Osteoblast (primary cell): Measurements from ENCODE around the gene RBM28. TPM values are rescaled to one million over a fixed set of nuclear protein-coding genes. Genes with fewer than 3 reads are reported as not detected.

Experiments used
- DNase-seq: peaks from one replicate; pipeline ENCODE4 v3.0.0; 2011; ENCODE audit warnings: low spot score, mixed read lengths; ENCODE audit not compliant: insufficient read length; ENCODE audit errors: missing footprints
- H2AFZ ChIP-seq: 2 replicates; pipeline ENCODE4 v1.6.0; 2011; ENCODE audit warnings: mild to moderate bottlenecking, low read length
- H3K27ac ChIP-seq: 2 replicates; pipeline ENCODE4 v1.5.1; 2011; ENCODE audit warnings: mild to moderate bottlenecking, low read depth, low read length, moderate library complexity
- H3K27me3 ChIP-seq: 2 replicates; pipeline ENCODE4 v1.6.0; 2012; ENCODE audit warnings: mild to moderate bottlenecking, control low read depth, inconsistent platforms, low read length, moderate library complexity; ENCODE audit not compliant: insufficient read depth
- H3K36me3 ChIP-seq: 2 replicates; pipeline ENCODE4 v1.5.1; 2011; ENCODE audit warnings: mild to moderate bottlenecking, low read length, control low read depth, moderate library complexity; ENCODE audit not compliant: insufficient read depth
- H3K4me1 ChIP-seq: 2 replicates; pipeline ENCODE4 v1.5.1; 2011; ENCODE audit warnings: mild to moderate bottlenecking, low read length, control low read depth, moderate library complexity; ENCODE audit not compliant: insufficient read depth
- H3K4me2 ChIP-seq: 2 replicates; pipeline ENCODE4 v1.6.0; 2011; ENCODE audit warnings: mild to moderate bottlenecking, low read length; ENCODE audit not compliant: insufficient read depth
- H3K4me3 ChIP-seq: fragments of 200-600 bp; sonication (generic); 3 replicates; pipeline ENCODE4 v1.5.1; 2012; ENCODE audit warnings: mild to moderate bottlenecking, low read length, inconsistent platforms; ENCODE audit not compliant: insufficient read depth
- H3K79me2 ChIP-seq: 2 replicates; pipeline ENCODE4 v1.6.0; 2012; ENCODE audit warnings: mild to moderate bottlenecking, low read length, control low read depth, inconsistent platforms; ENCODE audit not compliant: insufficient read depth
- H3K9me3 ChIP-seq: 2 replicates; pipeline ENCODE4 v1.5.1; 2011; ENCODE audit warnings: low read depth, low read length, control low read depth
- H4K20me1 ChIP-seq: 2 replicates; pipeline ENCODE4 v1.6.0; 2012; ENCODE audit warnings: mild to moderate bottlenecking, low read length, control low read depth; ENCODE audit not compliant: insufficient read depth
- total RNA-seq: library from RNA; depleted of rRNA; stranded (reverse); fragments of >200 nt; gene quantifications from 2 replicates; pipeline ENCODE4 v1.2.3, GENCODE V29; 2012
- TF ChIP-seq, protein P1 (sequence below): IDR thresholded peaks from 2 replicates; pipeline ENCODE4 v1.5.1; 2011; ENCODE audit warnings: mild to moderate bottlenecking, low read depth, low read length, moderate library complexity; ENCODE audit errors: extremely low read depth

Gene RBM28
- total RNA-seq, 1 donor, result 16.6 TPM

DNA sequence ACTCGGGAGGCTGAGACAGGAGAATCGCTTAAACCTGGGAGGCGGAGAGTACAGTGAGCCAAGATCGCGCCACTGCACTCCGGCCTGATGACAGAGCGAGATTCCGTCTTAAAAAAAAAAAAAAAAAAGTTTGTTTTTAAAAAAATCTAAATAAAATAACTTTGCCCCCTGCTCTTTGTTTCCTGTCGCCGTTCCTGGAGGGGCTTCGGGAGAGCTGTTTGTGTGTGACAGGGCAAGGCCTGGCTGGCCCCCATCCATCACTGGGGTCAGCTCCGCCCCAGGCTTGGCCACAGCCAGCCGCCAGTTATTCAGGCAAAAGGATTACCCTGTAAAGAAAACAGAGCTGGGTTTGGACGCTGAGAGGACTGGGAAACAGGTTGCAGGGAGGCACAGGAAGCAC is 86.2 kb downstream of the RBM28 start:
- Histone ChIP-seq H3K4me2 (no peak overlapping the region), H2AFZ (no peak overlapping the region), H3K27me3 (no peaks in the 10 kb centered on the region), H4K20me1 (no peaks in the 10 kb centered on the region), H3K4me1 (no peaks in the 10 kb centered on the region), H3K4me3 (no peak overlapping the region), H3K27ac (no peak overlapping the region), H3K79me2 (no peaks in the 10 kb centered on the region), H3K9me3 (no peaks in the 10 kb centered on the region), H3K36me3 (no peaks in the 10 kb centered on the region)
- DNase-seq, result no peak
- TF ChIP-seq, protein P1, sequence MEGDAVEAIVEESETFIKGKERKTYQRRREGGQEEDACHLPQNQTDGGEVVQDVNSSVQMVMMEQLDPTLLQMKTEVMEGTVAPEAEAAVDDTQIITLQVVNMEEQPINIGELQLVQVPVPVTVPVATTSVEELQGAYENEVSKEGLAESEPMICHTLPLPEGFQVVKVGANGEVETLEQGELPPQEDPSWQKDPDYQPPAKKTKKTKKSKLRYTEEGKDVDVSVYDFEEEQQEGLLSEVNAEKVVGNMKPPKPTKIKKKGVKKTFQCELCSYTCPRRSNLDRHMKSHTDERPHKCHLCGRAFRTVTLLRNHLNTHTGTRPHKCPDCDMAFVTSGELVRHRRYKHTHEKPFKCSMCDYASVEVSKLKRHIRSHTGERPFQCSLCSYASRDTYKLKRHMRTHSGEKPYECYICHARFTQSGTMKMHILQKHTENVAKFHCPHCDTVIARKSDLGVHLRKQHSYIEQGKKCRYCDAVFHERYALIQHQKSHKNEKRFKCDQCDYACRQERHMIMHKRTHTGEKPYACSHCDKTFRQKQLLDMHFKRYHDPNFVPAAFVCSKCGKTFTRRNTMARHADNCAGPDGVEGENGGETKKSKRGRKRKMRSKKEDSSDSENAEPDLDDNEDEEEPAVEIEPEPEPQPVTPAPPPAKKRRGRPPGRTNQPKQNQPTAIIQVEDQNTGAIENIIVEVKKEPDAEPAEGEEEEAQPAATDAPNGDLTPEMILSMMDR, result no peak

DNA sequence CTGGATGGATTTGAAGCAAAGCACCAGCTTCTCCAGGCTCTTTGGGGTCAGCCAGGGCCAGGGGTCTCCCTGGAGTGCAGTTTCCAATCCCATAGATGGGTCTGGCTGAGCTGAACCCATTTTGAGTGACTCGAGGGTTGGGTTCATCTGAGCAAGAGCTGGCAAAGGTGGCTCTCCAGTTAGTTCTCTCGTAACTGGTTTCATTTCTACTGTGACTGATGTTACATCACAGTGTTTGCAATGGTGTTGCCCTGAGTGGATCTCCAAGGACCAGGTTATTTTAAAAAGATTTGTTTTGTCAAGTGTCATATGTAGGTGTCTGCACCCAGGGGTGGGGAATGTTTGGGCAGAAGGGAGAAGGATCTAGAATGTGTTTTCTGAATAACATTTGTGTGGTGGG is 88.4 kb downstream of the RBM28 start:
- H3K79me2 ChIP-seq, result no peaks in the 10 kb centered on the region
- no peak overlapping the region for H3K27ac ChIP-seq
- no peaks in the 10 kb centered on the region for H3K36me3 ChIP-seq
- no peaks in the 10 kb centered on the region for H3K4me1 ChIP-seq
- H3K27me3 ChIP-seq, result peaks cover 15% of the 10 kb centered on the region
- no peaks in the 10 kb centered on the region for H3K9me3 ChIP-seq
- H3K4me2 ChIP-seq, result no peak overlapping the region
- DNase-seq, result no peak
- no peak overlapping the region for H3K4me3 ChIP-seq
- TF ChIP-seq, protein P1, result no peak
- H2AFZ ChIP-seq, result no peak overlapping the region
- H4K20me1 ChIP-seq, result no peaks in the 10 kb centered on the region

GRCh38 chr7:128254470-128254869 is 89.2 kb downstream of the RBM28 start:
- Histone ChIP-seq H4K20me1 (no peaks in the 10 kb centered on the region), H3K4me3 (no peak overlapping the region), H3K36me3 (no peaks in the 10 kb centered on the region), H3K27ac (no peak overlapping the region), H3K4me1 (no peaks in the 10 kb centered on the region), H3K9me3 (no peaks in the 10 kb centered on the region), H2AFZ (no peak overlapping the region), H3K4me2 (no peak overlapping the region), H3K79me2 (no peaks in the 10 kb centered on the region), H3K27me3 (peaks cover 23% of the 10 kb centered on the region)
- TF ChIP-seq, protein P1, result no peak
- no peak for DNase-seq

GRCh38 chr7:128253701-128254100 is 90.0 kb downstream of the RBM28 start:
- H3K36me3 ChIP-seq, result no peaks in the 10 kb centered on the region
- no peak for DNase-seq

More at GRCh38 chr7:128253701-128254100, 90.0 kb downstream of the RBM28 start:
- Histone ChIP-seq H3K4me2 (no peak overlapping the region), H3K4me1 (no peaks in the 10 kb centered on the region), H3K9me3 (no peaks in the 10 kb centered on the region), H3K79me2 (no peaks in the 10 kb centered on the region), H3K27me3 (peaks cover 31% of the 10 kb centered on the region), H2AFZ (no peak overlapping the region), H3K27ac (no peak overlapping the region), H4K20me1 (no peaks in the 10 kb centered on the region), H3K4me3 (no peak overlapping the region)
- TF ChIP-seq, protein P1, result no peak
